Measurements from ENCODE around the gene NPHP1.

DNA sequence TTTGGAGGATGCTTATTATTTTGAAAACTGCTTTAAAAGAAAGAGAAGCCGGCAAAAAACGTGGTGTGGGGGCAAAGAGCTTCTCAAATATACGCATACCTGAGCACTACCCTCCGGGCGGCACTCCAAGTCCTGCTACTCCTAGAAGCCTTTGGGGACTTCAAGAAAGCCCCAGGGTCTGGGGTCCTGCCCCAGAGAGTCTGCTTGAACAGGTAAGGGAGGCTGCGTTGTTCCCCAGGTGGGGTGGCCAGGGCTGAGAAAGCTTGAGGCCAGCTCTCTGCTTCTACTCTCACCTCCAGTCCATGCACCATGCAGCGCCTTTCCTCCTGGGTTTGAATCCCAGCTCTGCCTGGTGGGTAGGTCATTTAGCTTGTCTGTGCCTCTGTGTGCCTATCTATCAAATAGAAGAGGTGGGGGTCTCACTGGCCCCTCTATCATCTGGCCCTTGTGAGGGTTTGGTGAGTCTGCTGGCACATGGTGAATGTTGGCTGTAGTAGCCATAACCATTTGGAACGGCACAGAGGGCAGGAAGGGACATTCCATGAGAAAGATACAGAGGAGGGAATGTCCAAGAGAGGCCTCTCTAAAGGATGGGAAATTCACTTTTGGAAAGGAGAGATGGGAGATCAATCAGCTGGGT lies 108.7 kb downstream of the NPHP1 start:
- TF ChIP-seq EZH2 (IDR thresholded peaks at IDR 0.05; ENCODE audit: insufficient read depth, poor library complexity, severe bottlenecking) (no peak), EZH2phosphoT487 (IDR thresholded peaks at IDR 0.05; ENCODE audit: insufficient read depth, low read depth) (no peak)
